Hepatocyte (in vitro differentiated cells): ENCODE results near the gene RPL10A.

Experiments
- CTCF ChIP-seq: fragments of 200-600 bp; sonication (generic); IDR thresholded peaks from 2 replicates; pipeline ENCODE4 v1.5.1; 2016; ENCODE audit warnings: antibody characterized with exemption, mild to moderate bottlenecking; ENCODE audit not compliant: poor library complexity
- EZH2 ChIP-seq: fragments of 200-600 bp; sonication (generic); IDR thresholded peaks from 2 replicates; pipeline ENCODE4 v1.6.1; 2016; ENCODE audit warnings: antibody characterized with exemption, mild to moderate bottlenecking, borderline replicate concordance
- EZH2phosphoT487 ChIP-seq: fragments of 200-600 bp; sonication (generic); IDR thresholded peaks from one replicate; pipeline ENCODE4 v1.6.1; 2018; ENCODE audit warnings: antibody characterized with exemption, mild to moderate bottlenecking, low read depth, moderate library complexity; ENCODE audit not compliant: unreplicated experiment, severe bottlenecking

- no peak for TF ChIP-seq CTCF
- no peak for TF ChIP-seq EZH2
- TF ChIP-seq EZH2phosphoT487: no peak
Observed at GRCh38 chr6:35477551-35478179, 9.5 kb downstream of the RPL10A start.
